NCI-H2196 (cell line): ENCODE results near the gene ATP6V1F.
A peak's percentile ranks its signal among the peaks of the same experiment; 100 is the strongest.

Experiments
- DNase-seq: peaks from one replicate; lab custom pipeline; 2025; ENCODE audit not compliant: unreplicated experiment; lab: John Stamatoyannopoulos, UW

The ATP6V1F gene

DNA sequence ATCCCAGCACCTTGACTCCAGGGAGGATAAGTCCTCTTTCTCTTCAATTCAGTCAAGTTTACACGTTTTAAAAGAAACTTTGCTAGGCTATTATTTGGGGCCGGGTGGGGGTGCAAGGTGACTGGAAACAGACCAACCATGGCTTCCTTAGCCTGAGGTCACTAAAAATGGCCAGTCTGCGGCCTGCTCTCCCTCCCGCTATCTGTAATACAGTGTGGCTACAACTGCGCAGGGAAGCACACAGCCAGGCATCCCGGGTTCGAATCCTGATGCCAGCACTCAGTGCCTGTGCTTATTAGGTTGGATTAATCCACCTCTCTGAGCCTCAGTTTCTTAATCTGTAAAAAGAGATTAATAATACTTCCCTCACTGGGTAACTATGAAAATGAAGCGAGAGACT, 19.5 kb downstream of the ATP6V1F start:
- DNase-seq, result no peak

DNA sequence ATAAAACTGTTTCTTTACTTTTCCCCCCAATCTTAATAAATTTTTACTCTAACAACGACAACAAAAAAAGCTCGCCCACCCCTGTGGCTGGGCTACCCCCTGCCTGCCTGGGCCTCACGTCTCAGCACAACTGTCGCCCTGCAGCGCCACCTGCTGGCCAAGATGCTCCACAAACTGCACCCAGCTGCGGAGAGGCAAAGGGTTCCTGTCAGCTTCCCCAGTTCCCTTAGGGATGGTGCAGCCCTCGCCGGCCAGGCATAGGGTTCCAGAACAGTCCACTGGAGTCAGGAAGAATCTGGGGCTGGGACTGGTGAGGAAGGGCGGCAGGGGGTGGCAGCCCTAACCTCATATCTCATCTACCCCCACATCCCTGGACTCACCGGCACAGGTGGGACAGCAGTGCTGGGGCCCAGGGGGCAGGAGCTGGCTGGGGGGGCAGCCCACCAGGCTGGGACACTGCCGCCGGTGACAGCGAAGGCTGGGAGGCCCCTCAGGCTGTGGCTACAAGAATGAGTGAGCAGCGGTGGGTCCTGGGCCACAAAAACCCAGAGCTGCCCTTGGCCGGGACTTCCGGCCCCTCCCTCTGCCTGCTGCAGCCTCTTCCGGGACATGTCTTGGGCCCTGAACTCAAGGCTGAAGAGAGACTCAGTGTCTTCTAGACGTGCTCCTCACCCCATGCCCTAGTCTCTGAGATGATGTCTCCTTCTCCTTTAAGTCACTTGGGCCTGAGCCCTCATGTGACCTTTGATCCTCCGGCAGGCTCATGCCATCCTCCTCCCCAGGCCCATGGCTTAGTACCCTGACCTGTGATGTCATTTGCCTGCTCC, 21.2 kb downstream of the ATP6V1F start:
- DNase-seq, result peak; percentile 69

DNA sequence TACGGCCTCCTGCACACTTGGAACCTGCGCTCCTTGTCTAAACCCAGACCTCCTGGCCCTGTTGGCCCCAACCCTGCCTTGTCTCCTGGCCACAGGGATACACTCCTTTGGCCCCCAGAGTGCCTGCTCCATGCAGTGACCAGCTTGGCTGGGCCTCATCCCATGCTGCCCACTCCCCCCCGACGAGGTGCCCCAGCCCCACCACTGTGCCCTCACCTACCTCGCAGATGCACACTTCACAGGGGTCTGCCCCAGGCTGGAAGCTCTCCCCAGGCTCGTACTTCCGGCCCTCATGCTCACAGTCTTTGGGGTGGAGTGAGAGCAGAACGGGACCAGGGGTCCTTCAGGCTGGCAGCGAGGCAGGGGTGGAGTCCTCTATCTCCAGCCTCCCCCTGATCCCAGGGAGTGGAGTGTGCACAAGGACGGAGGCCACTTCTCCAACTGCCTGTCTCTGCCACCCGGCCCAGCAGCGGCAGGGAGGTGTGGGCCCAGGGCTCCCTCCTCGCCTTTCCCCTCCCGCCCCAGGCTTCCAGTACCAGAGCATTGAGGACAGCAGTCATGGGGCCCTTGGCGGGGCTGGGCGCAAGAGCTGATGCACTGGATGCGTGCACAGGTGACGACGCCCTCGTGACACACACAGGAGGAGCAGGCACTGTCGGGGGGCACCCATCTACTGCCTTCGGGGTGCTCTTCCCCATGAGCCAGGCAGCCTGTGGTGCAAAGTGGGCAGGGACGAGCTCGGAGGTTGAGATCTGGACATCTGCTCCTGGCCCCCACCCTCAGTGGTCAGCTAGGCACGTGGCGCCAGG, 22.1 kb downstream of the ATP6V1F start:
- no peak for DNase-seq

DNA sequence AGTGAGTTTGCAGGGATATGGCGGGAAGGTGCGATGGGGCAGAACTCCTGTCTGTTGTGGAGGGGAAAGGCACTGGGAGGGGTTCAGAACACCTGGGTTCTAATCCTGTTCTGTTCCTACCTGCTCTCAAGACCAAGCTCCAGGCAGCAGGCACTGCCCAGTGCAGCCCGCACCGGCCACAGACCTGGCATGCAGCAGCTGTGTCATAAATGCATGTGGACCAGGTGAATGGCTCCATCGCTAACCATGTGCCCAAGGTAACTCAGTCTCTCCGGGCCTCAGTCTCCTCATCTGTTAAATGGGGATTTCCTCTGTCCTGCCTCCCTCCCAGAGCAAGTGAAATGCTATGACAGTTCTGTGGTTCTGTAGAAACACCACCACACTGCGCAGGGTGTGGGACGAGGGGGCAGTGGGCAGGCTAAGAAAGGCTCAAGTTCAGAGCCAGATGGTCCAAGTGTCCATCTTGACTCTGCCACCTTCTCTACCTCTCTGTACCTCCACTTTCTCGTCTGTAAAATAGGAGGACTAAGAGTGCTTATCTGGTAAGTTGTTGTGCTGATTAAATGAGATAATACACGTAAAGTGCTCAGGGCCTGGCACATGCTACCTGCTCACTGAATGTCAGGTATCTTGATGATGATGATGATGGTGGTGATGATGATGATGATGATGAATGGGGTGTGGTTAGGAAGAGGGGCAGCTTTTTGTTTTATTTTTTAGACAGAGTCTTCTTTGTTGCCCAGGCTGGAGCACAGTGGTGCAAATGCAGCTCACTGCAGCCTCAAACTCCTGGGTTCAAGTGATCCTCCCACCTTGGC, 22.9 kb downstream of the ATP6V1F start:
- no peak for DNase-seq

DNA sequence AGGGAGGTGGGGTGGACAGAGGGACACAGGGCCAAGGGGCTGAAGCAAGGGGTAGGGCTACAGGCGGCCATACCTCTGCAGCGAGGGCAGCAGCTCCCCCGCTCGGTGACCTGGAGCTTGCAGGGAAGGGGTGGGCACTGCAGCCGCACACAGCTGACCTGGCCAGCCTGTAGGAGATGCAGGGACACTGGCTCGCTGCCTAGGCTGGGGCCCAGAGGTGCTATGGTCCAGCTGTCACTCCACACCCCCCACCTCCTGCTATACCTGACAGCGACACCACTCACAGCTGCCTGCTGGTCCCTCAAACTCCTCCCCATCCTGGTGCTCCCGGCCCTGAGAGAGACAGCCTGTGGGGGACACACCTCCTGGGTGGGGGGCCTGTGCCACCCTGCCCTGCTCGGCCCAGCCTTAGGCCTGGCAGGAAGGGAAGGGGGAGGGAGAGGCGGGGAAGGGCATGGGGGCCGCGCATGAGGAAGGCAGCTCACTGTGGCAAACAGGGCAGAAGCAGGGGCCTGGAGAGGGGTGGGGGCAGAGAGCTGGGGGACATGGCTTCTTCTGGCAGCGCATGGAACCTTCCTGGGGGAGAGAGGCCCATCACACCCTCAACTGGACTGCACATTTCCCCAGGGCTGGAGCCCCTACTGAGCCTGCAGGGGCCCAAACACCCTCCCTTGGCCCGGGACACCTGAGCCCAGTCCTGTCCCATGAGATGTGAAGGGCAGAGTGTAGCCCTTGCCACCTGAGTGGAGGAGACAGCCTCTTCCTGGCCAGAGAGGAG, 23.9 kb downstream of the ATP6V1F start:
- DNase-seq, result no peak

DNA sequence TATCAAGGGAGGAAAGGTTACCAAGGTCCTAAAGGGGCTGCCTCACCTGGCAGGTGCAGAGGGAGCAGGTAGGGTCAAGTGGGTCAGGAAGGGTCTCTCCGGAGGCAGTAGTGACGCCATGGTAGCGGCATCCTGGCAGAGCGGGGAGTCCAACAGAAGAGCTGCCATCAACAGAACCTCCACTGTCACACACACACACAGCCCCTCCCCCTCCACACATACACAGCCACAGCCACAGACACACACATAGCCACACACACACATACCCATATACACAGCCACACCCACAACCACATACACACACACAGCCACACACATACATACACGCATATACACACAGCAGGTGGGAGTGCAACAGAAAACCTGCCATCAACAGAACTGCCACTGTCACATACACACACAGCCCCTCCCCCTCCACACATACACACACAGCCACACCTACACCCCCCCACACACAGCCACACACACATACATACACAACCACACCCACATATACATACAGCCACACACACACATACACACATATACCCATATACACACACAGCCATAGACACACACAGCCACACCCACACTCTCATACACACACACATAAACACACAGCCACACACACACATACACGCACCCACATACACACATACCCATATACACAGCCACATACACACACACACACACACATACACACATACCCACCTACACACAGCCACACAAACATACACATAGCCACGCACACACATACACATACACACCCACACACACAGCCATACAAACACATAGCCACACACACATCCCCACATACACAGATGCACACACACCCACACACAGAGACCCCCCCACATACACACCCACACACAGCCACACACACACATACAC, 24.7 kb downstream of the ATP6V1F start:
- DNase-seq, result no peak

DNA sequence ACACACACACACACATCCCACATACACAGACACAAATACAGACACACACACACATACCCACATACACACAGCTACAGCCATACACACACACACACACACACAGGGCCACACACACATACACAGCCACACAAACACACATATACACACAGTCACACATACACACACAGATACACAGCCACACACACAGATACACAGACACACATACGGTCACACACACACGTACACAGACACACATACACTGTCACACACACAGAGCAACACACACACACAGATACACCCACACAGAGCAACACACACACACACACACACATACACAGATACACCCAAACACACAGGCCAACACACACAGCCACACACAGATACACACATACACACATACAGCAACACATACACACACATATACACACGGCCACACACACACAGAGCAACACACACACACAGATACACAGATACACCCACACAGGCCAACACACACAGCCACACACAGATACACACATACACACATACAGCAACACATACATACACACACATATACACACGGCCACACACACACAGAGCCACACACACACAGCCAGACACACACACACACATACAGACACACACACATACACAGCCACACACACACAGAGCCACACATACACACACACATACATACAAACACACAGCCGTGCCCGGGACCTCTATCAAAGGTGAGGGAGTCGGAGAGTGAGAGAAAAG, 25.5 kb downstream of the ATP6V1F start:
- DNase-seq, result no peak

DNA sequence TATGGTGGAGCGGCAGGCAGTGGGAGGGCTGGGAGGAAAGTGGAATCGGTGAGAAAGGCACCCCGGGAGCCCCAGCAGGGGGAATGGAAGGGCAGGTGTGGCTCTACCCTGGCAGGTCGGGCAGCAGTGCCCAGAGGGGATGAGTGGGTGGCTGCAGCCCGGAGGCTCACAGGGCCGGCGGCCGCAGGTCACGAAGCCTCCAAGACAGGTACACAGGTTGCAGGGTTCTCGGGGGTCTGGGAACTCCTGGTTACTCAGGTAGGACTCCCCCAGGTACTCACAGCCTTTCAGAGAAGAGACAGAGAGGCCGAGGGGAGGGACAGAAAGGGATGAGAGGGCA, 26.1 kb downstream of the ATP6V1F start:
- no peak for DNase-seq

DNA sequence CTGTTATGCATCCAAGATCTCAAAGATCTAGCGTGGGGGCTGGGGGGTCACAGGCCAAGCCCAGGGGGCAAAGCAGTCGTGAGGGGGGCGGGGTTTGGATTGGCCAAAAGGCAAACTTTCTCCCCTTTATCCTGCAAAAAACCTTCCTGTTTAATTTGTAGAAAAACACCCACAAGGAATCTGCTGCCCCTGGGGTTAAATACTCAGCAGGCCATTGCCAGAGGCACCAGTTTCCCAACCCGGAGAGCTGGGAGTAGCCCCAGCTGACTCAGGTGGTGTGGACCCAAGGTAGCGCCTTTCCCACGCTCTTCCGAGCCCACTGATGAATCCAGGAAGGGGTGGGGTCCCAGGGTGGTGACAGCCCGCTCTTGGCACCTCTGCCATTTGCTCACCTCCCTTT, 26.5 kb downstream of the ATP6V1F start:
- DNase-seq, result no peak

DNA sequence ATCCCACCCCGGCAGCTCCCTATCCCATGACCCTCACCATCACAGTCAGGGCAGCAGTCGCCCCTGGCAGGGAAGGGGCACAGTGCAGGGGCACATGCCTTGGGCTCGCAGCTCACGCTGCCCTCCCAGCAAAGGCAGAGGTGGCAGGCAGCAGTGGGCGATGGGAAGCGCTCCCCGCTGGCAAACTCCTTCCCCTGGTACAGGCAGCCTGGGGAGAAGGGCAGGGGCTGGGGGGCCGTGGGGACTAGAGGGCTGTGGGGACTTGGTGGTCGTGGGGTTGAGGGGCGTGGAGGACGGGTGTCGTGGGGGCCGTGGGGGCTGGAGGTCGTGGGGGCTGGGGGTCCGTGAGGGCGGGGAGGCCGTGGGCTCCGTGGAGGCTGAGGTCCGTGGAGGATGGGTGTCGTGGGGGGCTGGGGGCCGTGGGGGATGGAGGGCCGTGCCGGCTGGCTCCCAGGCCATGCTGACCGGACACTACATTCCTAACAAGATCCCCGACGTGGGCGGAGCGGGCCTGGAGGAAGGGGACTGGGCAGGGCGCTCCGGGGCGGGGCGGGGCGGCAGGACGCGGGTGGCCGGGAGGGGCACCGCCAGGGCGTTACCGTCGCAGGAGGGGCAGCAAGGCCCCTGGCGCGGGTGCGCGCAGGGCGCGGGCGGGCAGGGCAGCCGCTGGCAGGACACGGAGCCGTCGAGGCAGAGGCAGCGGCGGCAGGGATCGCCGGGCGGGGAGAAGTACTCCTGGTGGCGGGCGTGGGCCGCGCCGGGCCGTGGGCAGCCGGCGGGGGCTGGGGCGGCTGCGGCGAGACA, 27.9 kb downstream of the ATP6V1F start:
- DNase-seq, result peak; percentile 21

DNA sequence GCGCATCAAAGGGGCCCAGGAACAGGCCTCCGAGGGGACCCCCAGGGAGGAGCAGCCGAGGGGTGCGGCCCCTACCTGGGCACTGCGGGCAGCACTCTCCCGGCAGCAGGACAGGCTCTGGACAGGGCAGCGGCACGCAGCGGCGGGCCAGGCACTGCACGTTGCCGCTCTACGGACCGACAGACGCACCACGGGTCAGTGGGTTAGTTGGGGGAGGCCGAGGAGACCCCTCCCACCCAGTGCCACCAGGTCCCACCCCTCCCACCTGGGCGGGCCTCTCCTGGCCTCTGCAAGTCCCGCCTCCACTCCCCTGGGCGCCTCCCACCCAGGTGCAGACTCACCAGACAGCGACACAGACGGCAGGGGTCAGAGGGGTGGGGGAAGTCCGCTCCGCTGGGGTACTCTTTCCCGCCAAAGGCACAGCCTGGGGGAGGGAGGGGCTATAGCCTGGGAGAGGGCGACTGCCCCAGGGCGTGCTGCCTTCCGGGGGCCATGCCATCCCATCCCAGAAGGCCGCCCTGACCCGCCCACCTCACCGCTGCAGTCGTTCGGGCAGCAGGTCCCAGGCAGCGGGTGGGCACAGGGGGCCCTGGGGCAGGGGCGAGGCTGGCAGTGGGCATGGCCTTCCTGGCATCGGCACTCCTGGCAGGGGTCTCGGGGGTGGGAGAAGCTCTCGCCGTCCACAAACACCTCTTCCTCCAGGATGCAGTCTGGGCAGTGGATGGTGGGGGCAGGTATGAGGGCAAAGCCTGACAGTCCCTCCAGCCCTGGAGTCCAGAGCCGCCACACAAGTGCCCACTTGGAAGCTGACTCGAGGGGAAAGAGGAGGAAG, 28.7 kb downstream of the ATP6V1F start:
- peak; percentile 16 for DNase-seq

DNA sequence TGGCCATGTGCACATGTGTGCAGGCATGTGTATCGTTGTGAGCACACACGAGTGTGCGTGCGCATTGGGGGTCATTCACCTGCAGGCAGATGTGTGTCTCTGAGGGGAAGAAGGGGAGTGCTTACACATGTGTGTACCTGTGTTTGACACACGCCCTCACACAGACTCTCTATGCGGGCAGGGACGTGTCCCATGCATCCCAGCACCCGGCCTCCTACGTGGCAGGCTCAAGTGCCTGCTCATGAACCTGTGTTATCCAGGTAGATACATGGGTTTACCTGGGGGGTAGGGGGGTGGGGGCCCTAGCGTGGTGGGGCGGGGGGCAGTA, 29.2 kb downstream of the ATP6V1F start:
- no peak for DNase-seq

DNA sequence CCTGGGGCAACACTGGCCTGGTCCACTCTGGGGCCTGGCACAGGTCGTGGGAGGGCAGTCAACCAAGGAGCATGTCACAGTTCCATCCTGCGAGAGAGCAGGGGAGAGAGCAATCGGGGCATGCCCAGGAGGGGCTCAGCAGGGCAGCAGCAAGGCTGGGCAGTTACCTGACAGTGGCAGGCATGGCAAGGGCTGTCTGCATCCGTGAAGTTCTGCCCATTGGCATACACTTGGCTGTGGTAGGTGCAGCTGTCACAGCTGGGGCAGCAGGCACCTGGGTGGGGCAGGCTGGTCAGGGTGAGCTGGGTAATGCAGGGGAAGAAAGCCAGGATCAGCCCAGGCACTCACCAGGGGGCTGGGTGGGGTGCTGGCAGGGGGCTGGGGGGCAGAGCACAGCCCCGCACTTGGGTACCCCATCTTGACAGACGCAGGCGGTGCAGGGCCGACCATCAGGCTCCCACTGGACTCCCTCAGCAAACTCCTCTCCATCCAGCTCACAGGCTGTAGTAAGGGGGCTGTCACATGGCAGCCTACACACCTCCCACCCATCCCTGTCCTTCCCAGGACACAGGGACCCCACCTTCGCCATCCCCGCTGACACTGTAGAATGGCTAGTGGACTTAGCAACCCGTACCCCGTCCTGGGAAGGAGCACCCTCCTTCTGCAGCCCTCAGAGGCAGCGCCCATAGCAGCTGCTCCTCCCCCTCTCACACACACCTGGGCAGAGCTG, 30.0 kb downstream of the ATP6V1F start:
- DNase-seq, result no peak

DNA sequence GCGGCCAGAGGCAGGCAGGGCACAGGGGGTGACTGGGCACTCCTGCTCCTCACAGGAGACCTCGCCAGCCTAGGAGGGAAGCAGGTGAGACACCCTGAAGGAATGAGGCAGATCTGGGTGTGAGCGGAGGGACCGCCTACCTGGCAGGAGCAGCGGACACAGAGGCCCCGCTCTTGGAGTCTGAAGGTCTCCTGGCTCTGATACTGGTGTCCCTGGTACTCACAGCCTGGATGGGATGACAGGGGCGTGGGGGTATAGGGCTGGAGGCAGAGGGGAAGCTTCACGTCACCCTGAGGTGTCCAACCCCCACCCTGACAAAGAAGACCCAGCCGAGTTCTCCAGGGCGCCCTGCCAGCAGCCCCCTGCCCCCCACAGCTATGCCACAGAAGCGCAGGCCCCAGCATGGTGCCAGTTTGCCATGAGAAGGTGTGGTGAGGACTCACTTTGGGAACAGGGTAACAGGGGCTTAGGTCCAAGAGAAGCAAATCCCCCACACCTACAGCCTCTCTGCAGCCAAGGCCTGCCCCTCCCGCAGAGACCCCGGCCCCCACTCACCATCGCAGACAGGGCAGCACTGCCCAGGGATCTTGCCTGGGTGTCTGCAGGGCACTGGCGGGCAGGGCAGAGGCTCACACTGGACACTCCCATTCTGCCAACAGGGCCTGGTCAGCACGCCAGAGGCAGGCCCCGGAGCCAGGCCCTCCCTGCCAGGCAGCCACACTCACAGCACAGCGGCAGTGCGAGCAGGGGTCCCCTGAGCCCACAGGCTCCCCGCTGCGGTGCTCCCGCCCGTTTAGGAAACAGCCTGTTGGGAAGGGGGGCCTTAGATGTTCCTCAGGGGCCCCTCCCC, 30.8 kb downstream of the ATP6V1F start:
- no peak for DNase-seq

DNA sequence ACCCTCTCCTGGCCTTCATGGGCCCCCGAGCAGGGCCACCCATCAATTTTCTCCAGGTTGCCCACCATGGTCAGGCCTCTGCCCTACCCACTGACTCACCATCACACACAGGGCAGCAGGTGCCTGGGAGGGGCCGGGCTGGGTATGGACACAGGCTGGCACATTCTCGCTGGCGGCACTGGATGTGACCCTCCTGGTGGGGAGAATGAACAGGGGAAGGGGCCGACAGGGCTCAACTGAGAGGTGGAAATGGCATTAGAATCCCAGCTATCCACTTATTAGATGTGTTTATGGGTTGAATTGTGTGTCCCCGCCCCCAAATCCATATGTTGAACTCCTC, 31.4 kb downstream of the ATP6V1F start:
- DNase-seq, result no peak

DNA sequence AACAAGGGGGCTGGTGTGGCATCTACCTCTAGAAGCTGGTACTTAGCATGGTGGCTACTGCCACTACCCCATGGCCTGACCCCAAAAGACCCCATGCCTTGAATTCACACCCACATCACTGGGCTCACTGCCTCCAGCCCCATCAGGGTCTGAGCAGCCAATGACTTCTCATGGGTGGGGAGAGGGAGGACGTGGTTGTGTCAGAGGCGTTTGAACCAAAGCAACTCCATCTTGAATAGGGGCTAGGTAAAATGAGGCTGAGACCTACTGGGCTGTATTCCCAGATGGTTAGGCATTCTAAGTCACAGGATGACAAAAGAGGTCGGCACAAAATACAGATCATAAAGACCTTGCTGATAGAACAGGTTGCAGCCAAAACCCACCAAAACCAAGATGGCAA, 32.7 kb downstream of the ATP6V1F start:
- DNase-seq, result no peak
